H9 (cell line): ENCODE measurements around the gene INSM1. TPM values are rescaled to one million over a fixed set of nuclear protein-coding genes. Genes with fewer than 3 reads are reported as not detected.
A peak's percentile ranks its signal among the peaks of the same experiment; 100 is the strongest.

Experiments
- DNase-seq: peaks from one replicate; pipeline ENCODE4 v3.0.0-alpha.2; 2017
- H2AFZ ChIP-seq: one replicate; pipeline ENCODE4 v1.6.1; 2013; ENCODE audit warnings: mild to moderate bottlenecking, low read length, control low read depth, moderate library complexity
- H2AK5ac ChIP-seq: 2 replicates; pipeline ENCODE4 v1.6.1; 2013; ENCODE audit warnings: low read length, control low read depth, mixed read lengths; ENCODE audit not compliant: insufficient read length
- H2BK120ac ChIP-seq: one replicate; pipeline ENCODE4 v1.6.1; 2013; ENCODE audit warnings: low read depth, mild to moderate bottlenecking, low read length, control low read depth, inconsistent platforms; ENCODE audit not compliant: poor library complexity, severe bottlenecking
- H2BK12ac ChIP-seq: 2 replicates; pipeline ENCODE4 v1.6.1; 2013; ENCODE audit warnings: low read length, control low read depth, mixed read lengths, low read depth; ENCODE audit not compliant: insufficient read length
- H2BK15ac ChIP-seq: 2 replicates; pipeline ENCODE4 v1.6.1; 2013; ENCODE audit warnings: low read depth, low read length, control low read depth
- H2BK20ac ChIP-seq: one replicate; pipeline ENCODE4 v1.6.1; 2013; ENCODE audit warnings: low read depth, mild to moderate bottlenecking, low read length, control low read depth, inconsistent platforms; ENCODE audit not compliant: poor library complexity, severe bottlenecking
- H2BK5ac ChIP-seq: 2 replicates; pipeline ENCODE4 v1.6.1; 2013; ENCODE audit warnings: low read length, control low read depth, mixed read lengths; ENCODE audit not compliant: insufficient read length
- H3K14ac ChIP-seq: 2 replicates; pipeline ENCODE4 v1.6.1; 2013; ENCODE audit warnings: low read length, control low read depth; ENCODE audit not compliant: insufficient read depth
- H3K18ac ChIP-seq: 2 replicates; pipeline ENCODE4 v1.6.1; 2013; ENCODE audit warnings: low read depth, mild to moderate bottlenecking, mixed read lengths, low read length, control low read depth; ENCODE audit not compliant: insufficient read length
- H3K23ac ChIP-seq: 2 replicates; pipeline ENCODE4 v1.6.1; 2013; ENCODE audit warnings: low read length, control low read depth, mixed read lengths, low read depth; ENCODE audit not compliant: insufficient read length
- H3K23me2 ChIP-seq: 2 replicates; pipeline ENCODE4 v1.6.1; 2013; ENCODE audit warnings: low read depth, mild to moderate bottlenecking, mixed read lengths, low read length, control low read depth; ENCODE audit not compliant: insufficient read length, poor library complexity, severe bottlenecking
- H3K27ac ChIP-seq: 2 replicates; pipeline ENCODE4 v1.5.1; 2013; ENCODE audit warnings: low read length, control low read depth, mixed read lengths, low read depth; ENCODE audit not compliant: insufficient read length
- H3K27me3 ChIP-seq: 2 replicates; pipeline ENCODE4 v1.6.1; 2013; ENCODE audit warnings: low read length, control low read depth, inconsistent platforms; ENCODE audit not compliant: insufficient read depth
- H3K4ac ChIP-seq: 2 replicates; pipeline ENCODE4 v1.6.1; 2013; ENCODE audit warnings: low read depth, mild to moderate bottlenecking, control low read depth, inconsistent platforms, low read length, moderate library complexity
- H3K4me1 ChIP-seq: 2 replicates; pipeline ENCODE4 v1.6.1; 2013; ENCODE audit warnings: low read length, control low read depth, inconsistent platforms; ENCODE audit not compliant: insufficient read depth
- H3K4me2 ChIP-seq: 2 replicates; pipeline ENCODE4 v1.6.1; 2013; ENCODE audit warnings: low read length, control low read depth, mixed read lengths; ENCODE audit not compliant: insufficient read length, insufficient read depth
- H3K56ac ChIP-seq: 2 replicates; pipeline ENCODE4 v1.6.1; 2013; ENCODE audit warnings: low read depth, mild to moderate bottlenecking, mixed read lengths, low read length, control low read depth; ENCODE audit not compliant: insufficient read length
- H3K79me1 ChIP-seq: 2 replicates; pipeline ENCODE4 v1.6.1; 2013; ENCODE audit warnings: low read depth, mild to moderate bottlenecking, moderate library complexity, low read length, control low read depth, inconsistent platforms; ENCODE audit not compliant: insufficient read depth, poor library complexity, severe bottlenecking
- H3K79me2 ChIP-seq: 2 replicates; pipeline ENCODE4 v1.6.1; 2013; ENCODE audit warnings: low read length, control low read depth, inconsistent platforms; ENCODE audit not compliant: insufficient read depth
- H3K9ac ChIP-seq: 2 replicates; pipeline ENCODE4 v1.6.1; 2013; ENCODE audit warnings: low read length, control low read depth, mixed read lengths; ENCODE audit not compliant: insufficient read length; ENCODE audit errors: extremely low read depth
- H3K9me3 ChIP-seq: one replicate; pipeline ENCODE4 v1.6.1; 2013; ENCODE audit warnings: low read depth, low read length, inconsistent platforms; ENCODE audit not compliant: control insufficient read depth
- H3T11ph ChIP-seq: one replicate; pipeline ENCODE4 v1.6.1; 2013; ENCODE audit warnings: mild to moderate bottlenecking, low read length, control low read depth, inconsistent platforms
- H4K20me1 ChIP-seq: one replicate; pipeline ENCODE4 v1.6.1; 2013; ENCODE audit not compliant: control insufficient read depth, insufficient read length, insufficient read depth
- H4K5ac ChIP-seq: 2 replicates; pipeline ENCODE4 v1.6.1; 2013; ENCODE audit warnings: low read depth, mild to moderate bottlenecking, mixed read lengths, low read length, control low read depth; ENCODE audit not compliant: insufficient read length
- H4K8ac ChIP-seq: replicated peaks from 2 replicates; pipeline ENCODE4 v1.6.1; 2013; ENCODE audit warnings: low read length, control low read depth, mixed read lengths, low read depth; ENCODE audit not compliant: insufficient read length
- H4K91ac ChIP-seq: 2 replicates; pipeline ENCODE4 v1.6.1; 2013; ENCODE audit warnings: low read depth, mild to moderate bottlenecking, moderate library complexity, mixed read lengths, low read length, control low read depth; ENCODE audit not compliant: insufficient read length
- H3K27ac Mint-ChIP-seq, 3 experiments: 2 replicates in 2 of 3; 3 replicates in 1 of 3; pipeline ENCODE4 v1.8.0; 2020 to 2021; ENCODE audit warnings: mixed read lengths in 3 of 3, mild to moderate bottlenecking in 1 of 3, moderate library complexity in 1 of 3
- H3K27me3 Mint-ChIP-seq: 2 replicates; pipeline ENCODE4 v1.8.0; 2021; ENCODE audit warnings: low read depth, mild to moderate bottlenecking, moderate library complexity, mixed read lengths
- H3K36me3 Mint-ChIP-seq, 3 experiments: 2 replicates in 2 of 3; 3 replicates in 1 of 3; pipeline ENCODE4 v1.8.0; 2020 to 2021; ENCODE audit warnings: low read depth in 3 of 3, mixed read lengths in 3 of 3; ENCODE audit not compliant: insufficient read depth in 1 of 3
- H3K4me1 Mint-ChIP-seq, 2 experiments: 2 replicates each; pipeline ENCODE4 v1.8.0; 2020; ENCODE audit warnings: mixed read lengths in 2 of 2
- H3K4me3 Mint-ChIP-seq, 2 experiments: 2 replicates in 1 of 2; 3 replicates in 1 of 2; pipeline ENCODE4 v1.8.0; 2020 to 2021; ENCODE audit warnings: mild to moderate bottlenecking in 2 of 2, mixed read lengths in 2 of 2, moderate library complexity in 1 of 2
- H3K9me3 Mint-ChIP-seq, 2 experiments: 2 replicates in 1 of 2; 3 replicates in 1 of 2; pipeline ENCODE4 v1.8.0; 2020; ENCODE audit warnings: mild to moderate bottlenecking in 2 of 2, mixed read lengths in 2 of 2, moderate library complexity in 1 of 2
- WGBS: extraction: QIAGEN DNeasy Blood & Tissue Kit; methylation state at CpG from one replicate; pipeline ENCODE4 v1.1.7; 2013; ENCODE audit warnings: missing lambda C conversion rate, low lambda C conversion rate, mixed read lengths; ENCODE audit not compliant: insufficient read length; ENCODE audit errors: extremely low coverage; 5-methylcytosine and 5-hydroxymethylcytosine counted together
- total RNA-seq: library from RNA; stranded (reverse); gene quantifications from 2 replicates; pipeline ENCODE4 v1.2.1, GENCODE V29; 2021
- TF ChIP-seq, protein P1 (sequence below): fragments of 200-600 bp; sonication (generic); conservative IDR thresholded peaks from 3 replicates; pipeline ENCODE4 v1.8.0; 2021; ENCODE audit warnings: antibody characterized with exemption, mild to moderate bottlenecking

The INSM1 gene
- total RNA-seq, 1 experiment from 2014 or later: 0.83 TPM

GRCh38 chr20:20363799-20364592 lies 3.9 kb upstream of the INSM1 start:
- H3K56ac ChIP-seq: no peak overlapping the region
- H2BK15ac ChIP-seq: no peak overlapping the region
- H2BK120ac ChIP-seq: no peak overlapping the region
- no peak overlapping the region for H2BK5ac ChIP-seq
- peaks cover 30% of the 10 kb centered on the region for H3K23me2 ChIP-seq
- no peak overlapping the region for H3K18ac ChIP-seq
- H2AK5ac ChIP-seq: no peak overlapping the region
- peak overlapping the region in 1 of 3 experiments; percentile 55; a peak in 1 of 7 replicates for H3K27ac Mint-ChIP-seq
- H4K8ac ChIP-seq: no peak overlapping the region
- TF ChIP-seq, protein P1, sequence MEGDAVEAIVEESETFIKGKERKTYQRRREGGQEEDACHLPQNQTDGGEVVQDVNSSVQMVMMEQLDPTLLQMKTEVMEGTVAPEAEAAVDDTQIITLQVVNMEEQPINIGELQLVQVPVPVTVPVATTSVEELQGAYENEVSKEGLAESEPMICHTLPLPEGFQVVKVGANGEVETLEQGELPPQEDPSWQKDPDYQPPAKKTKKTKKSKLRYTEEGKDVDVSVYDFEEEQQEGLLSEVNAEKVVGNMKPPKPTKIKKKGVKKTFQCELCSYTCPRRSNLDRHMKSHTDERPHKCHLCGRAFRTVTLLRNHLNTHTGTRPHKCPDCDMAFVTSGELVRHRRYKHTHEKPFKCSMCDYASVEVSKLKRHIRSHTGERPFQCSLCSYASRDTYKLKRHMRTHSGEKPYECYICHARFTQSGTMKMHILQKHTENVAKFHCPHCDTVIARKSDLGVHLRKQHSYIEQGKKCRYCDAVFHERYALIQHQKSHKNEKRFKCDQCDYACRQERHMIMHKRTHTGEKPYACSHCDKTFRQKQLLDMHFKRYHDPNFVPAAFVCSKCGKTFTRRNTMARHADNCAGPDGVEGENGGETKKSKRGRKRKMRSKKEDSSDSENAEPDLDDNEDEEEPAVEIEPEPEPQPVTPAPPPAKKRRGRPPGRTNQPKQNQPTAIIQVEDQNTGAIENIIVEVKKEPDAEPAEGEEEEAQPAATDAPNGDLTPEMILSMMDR: no peak
- H3K36me3 Mint-ChIP-seq: no peaks in the 10 kb centered on the region
- H4K91ac ChIP-seq: no peak overlapping the region
- no peak overlapping the region for H3K4ac ChIP-seq
- no peaks in the 10 kb centered on the region for H4K20me1 ChIP-seq
- H4K5ac ChIP-seq: no peak overlapping the region
- peak overlapping the region; percentile 54 for H3K4me2 ChIP-seq
- H2BK12ac ChIP-seq: no peak overlapping the region
- H3K9me3 Mint-ChIP-seq: no peaks in the 10 kb centered on the region; a peak in 1 of 5 replicates
- peak; percentile 78 for DNase-seq
- H3K4me1 ChIP-seq: no peaks in the 10 kb centered on the region
- no CpG with 5 or more reads among the region's 70 CpGs for whole genome bisulfite sequencing
- no peak overlapping the region for H3K9ac ChIP-seq
- H3K79me2 ChIP-seq: no peaks in the 10 kb centered on the region
- H2BK20ac ChIP-seq: no peak overlapping the region
- no peaks in the 10 kb centered on the region for H3K79me1 ChIP-seq
- peaks cover 87% of the 10 kb centered on the region for H3K27me3 Mint-ChIP-seq
- H3K4me1 Mint-ChIP-seq: peaks cover 40 to 47% of the 10 kb centered on the region in 2 experiments
- H3K23ac ChIP-seq: no peak overlapping the region
- H3K4me3 Mint-ChIP-seq: peak overlapping the region; percentile 52 to 90
- no peak overlapping the region; the same call in 1 of the 2 replicates for H3K14ac ChIP-seq
- peaks cover 36% of the 10 kb centered on the region for H3K27me3 ChIP-seq
- H3K9me3 ChIP-seq: no peaks in the 10 kb centered on the region
- no peak overlapping the region for H3T11ph ChIP-seq
- no peak overlapping the region for H3K27ac ChIP-seq
- H2AFZ ChIP-seq: no peak overlapping the region
